A549 (cell line): ENCODE data around the gene FBRSL1.

Source experiments
- BCL3 ChIP-seq: fragments of >200 bp; sonication (Bioruptor Twin); formaldehyde crosslinking; IDR thresholded peaks from 3 replicates; pipeline ENCODE4 v1.6.1; 2016
- CEBPB ChIP-seq, 2 experiments: fragments of >200 bp in 1 of 2; sonication (Bioruptor Twin) in 1 of 2; formaldehyde crosslinking in 1 of 2; IDR thresholded peaks; 2 replicates each; pipeline ENCODE4 v1.6.1; 2012 to 2016
- CTCF ChIP-seq: fragments of >200 bp; sonication (Bioruptor Twin); formaldehyde crosslinking; IDR thresholded peaks from 3 replicates; pipeline ENCODE4 v1.5.1; 2016
- EP300 ChIP-seq, 2 experiments: fragments of >200 bp; sonication (Bioruptor Twin); formaldehyde crosslinking; IDR thresholded peaks; 2 replicates in 1 of 2; 3 replicates in 1 of 2; pipeline ENCODE4 v1.6.1; 2016 to 2017
- NFE2L2 ChIP-seq: fragments of 150-350 bp; conservative IDR thresholded peaks from 2 replicates; pipeline ENCODE4 v1.6.1; 2014; ENCODE audit warnings: low read length
- PHF8 ChIP-seq: fragments of 200-600 bp; sonication (generic); IDR thresholded peaks from 2 replicates; pipeline ENCODE4 v1.6.1; 2016; ENCODE audit warnings: low read depth, mild to moderate bottlenecking, antibody characterized with exemption, moderate library complexity, borderline replicate concordance
- POLR2A ChIP-seq: IDR thresholded peaks from 2 replicates; pipeline ENCODE4 v1.6.1; 2012; ENCODE audit warnings: mild to moderate bottlenecking, low read length
- RAD21 ChIP-seq, 2 experiments: fragments of >200 bp in 1 of 2; sonication (Bioruptor Twin) in 1 of 2; formaldehyde crosslinking in 1 of 2; IDR thresholded peaks in 1 of 2; conservative IDR thresholded peaks in 1 of 2; 2 replicates in 1 of 2; 3 replicates in 1 of 2; pipeline ENCODE4 v1.6.1; 2012 to 2018; ENCODE audit warnings: inconsistent platforms in 1 of 2
- RCOR1 ChIP-seq: fragments of 150-350 bp; IDR thresholded peaks from 2 replicates; pipeline ENCODE4 v1.6.1; 2014; ENCODE audit warnings: antibody characterized with exemption, low read length, low read depth
- REST ChIP-seq: fragments of 200-600 bp; sonication (generic); IDR thresholded peaks from 2 replicates; pipeline ENCODE4 v1.6.1; 2016; ENCODE audit warnings: antibody characterized with exemption, mild to moderate bottlenecking, moderate library complexity
- SMC3 ChIP-seq: fragments of >200 bp; sonication (Bioruptor Twin); formaldehyde crosslinking; IDR thresholded peaks from 3 replicates; pipeline ENCODE4 v1.6.1; 2018; ENCODE audit warnings: inconsistent platforms
- USF2 ChIP-seq: fragments of 450-650 bp; IDR thresholded peaks from 2 replicates; pipeline ENCODE4 v1.6.1; 2014; ENCODE audit warnings: antibody characterized with exemption

GRCh38 chr12:132501204-132501940 is 11.4 kb downstream of the FBRSL1 start:
- no peak for TF ChIP-seq CEBPB (IDR thresholded peaks at IDR 0.05)
- TF ChIP-seq SMC3: no peak
- no peak for TF ChIP-seq CTCF
- TF ChIP-seq BCL3: no peak
- TF ChIP-seq RCOR1: no peak
- TF ChIP-seq POLR2A: no peak
- no peak for TF ChIP-seq USF2
- TF ChIP-seq REST: no peak
- TF ChIP-seq NFE2L2: no peak
- TF ChIP-seq EP300 (IDR thresholded peaks at IDR 0.05): no peak
- TF ChIP-seq PHF8: no peak
- no peak for TF ChIP-seq RAD21 (conservative IDR thresholded peaks at IDR 0.05 in 1 of 2, IDR thresholded peaks at IDR 0.05 in 1 of 2)
